ENCODE measurements around the gene SFTPD. TPM values are rescaled to one million over a fixed set of nuclear protein-coding genes. Genes with fewer than 3 reads are reported as not detected.

The SFTPD gene
- total RNA-seq, 1 donor from 2014 or later, result 0.29 TPM

DNA sequence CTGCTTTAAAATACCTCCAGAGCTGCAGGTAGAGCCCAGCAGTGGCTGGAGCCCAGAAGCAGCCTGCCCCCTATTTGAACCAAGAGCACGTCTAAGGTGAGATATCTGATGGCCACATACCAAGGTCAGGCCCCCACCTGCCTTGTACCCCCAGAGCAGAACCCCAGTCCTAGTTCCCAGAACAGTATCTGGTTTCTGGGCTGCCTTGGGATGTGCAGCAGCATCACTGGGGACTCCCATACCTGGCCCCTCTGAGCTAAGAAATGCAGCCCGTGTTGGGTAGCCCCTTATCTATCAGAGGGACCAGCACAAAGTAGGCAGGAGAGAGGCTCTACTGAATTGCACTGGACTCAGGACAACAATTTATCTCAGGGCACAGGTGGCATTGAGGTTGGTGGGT, 8.9 kb downstream of the SFTPD start:
- no peak for DNase-seq
- H3K9me3 Mint-ChIP-seq, result no peaks in the 10 kb centered on the region
- ChIA-PET CTCF (no interaction called here), POLR2A (interaction anchor here (2.5 kb wide), 1 partner anchor 139 kb away, joined by 16 read pairs; the partner anchor contains the start of gene TMEM254)
- peaks cover 48% of the 10 kb centered on the region for H3K4me1 Mint-ChIP-seq
- H3K27me3 Mint-ChIP-seq, result no peaks in the 10 kb centered on the region
- TF ChIP-seq, protein P1, sequence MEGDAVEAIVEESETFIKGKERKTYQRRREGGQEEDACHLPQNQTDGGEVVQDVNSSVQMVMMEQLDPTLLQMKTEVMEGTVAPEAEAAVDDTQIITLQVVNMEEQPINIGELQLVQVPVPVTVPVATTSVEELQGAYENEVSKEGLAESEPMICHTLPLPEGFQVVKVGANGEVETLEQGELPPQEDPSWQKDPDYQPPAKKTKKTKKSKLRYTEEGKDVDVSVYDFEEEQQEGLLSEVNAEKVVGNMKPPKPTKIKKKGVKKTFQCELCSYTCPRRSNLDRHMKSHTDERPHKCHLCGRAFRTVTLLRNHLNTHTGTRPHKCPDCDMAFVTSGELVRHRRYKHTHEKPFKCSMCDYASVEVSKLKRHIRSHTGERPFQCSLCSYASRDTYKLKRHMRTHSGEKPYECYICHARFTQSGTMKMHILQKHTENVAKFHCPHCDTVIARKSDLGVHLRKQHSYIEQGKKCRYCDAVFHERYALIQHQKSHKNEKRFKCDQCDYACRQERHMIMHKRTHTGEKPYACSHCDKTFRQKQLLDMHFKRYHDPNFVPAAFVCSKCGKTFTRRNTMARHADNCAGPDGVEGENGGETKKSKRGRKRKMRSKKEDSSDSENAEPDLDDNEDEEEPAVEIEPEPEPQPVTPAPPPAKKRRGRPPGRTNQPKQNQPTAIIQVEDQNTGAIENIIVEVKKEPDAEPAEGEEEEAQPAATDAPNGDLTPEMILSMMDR (IDR thresholded peaks at IDR 0.05), result no peak
- peak overlapping the region; percentile 97 for H3K27ac Mint-ChIP-seq
- intact Hi-C loops (cut with micrococcal nuclease), result loop anchor here (2.0 to 10.0 kb wide), 11 partner anchors 41 to 1905 kb away; partner anchors contain the start of genes RPS24, SH2D4B, TSPAN14 and ZMIZ1
- no peak for ATAC-seq (ENCODE audit: low read depth)
- H3K36me3 Mint-ChIP-seq (ENCODE audit: low read depth), result no peaks in the 10 kb centered on the region
- no peak overlapping the region for H3K4me3 Mint-ChIP-seq

DNA sequence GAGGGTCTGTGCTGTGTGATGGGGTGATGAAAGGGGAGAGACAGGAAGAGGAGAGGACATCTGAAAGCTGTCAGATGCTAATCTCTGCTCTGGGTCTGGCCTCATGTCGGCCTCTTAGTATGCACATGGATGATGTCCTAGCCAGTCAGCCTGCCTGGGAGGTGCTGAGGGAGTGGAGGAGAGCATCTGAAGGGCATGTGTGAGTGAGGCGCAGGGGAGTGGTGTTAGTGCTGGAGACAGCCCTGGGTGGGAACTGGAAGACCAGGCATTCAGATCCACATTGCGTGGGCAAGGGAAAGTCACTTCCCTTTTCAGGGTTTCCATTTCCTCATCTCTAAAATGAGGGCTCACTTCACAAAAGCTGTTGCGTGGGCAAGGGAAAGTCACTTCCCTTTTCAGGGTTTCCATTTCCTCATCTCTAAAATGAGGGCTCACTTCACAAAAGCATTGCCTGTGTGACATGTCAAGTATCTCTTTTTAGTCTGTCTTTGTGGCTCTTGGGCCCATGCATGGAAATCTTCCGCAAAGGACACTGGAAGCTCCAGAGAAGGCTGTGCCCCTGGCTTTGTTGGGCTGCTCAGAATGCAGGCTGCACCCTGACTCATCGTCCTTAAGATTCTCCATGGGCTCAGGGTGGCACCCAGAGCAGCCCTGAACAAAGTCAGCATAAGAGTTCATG, 10.0 kb downstream of the SFTPD start:
- TF ChIP-seq, protein P1 (IDR thresholded peaks at IDR 0.05), result no peak
- no peaks in the 10 kb centered on the region for H3K27me3 Mint-ChIP-seq
- ChIA-PET CTCF (interaction anchor here (1.2 to 1.8 kb wide), 2 partner anchors 9 to 34 kb away, joined by 3 to 8 read pairs; no protein-coding TSS in a partner anchor), POLR2A (interaction anchor here (2.5 kb wide), 1 partner anchor 140 kb away, joined by 16 read pairs; the partner anchor contains the start of gene TMEM254)
- no peaks in the 10 kb centered on the region for H3K36me3 Mint-ChIP-seq (ENCODE audit: low read depth)
- DNase-seq (peak; percentile 69), ATAC-seq (ENCODE audit: low read depth) (peak; percentile 85)
- H3K4me1 Mint-ChIP-seq, result peaks cover 48% of the 10 kb centered on the region
- no peaks in the 10 kb centered on the region for H3K9me3 Mint-ChIP-seq
- intact Hi-C loops (cut with micrococcal nuclease), result loop anchor here (1.0 to 10.0 kb wide), 12 partner anchors 42 to 1904 kb away; partner anchors contain the start of genes RPS24, SH2D4B, TSPAN14 and ZMIZ1
- peak overlapping the region; percentile 97 for H3K27ac Mint-ChIP-seq
- H3K4me3 Mint-ChIP-seq, result peak overlapping the region; percentile 64

DNA sequence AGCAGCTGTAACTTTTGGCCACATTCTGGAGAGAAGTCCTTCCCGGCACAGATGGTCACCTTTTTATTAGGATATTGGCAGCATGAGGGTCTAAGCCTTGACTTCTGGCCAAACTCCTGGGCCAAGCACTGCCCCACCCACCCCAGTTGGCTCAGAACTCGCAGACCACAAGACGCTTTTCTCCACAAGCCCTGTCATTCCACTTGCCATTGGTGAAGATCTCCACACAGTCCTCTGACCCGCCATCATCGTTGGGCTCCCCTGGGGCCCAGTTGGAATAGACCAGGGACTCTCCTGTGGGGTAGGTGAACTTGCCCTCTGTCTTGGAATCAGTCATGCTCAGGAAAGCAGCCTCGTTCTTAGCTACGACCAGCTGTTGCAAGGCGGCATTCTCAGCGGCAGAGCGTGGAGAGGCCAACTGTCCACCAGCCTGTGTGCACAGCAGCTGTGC, 11.2 kb downstream of the SFTPD start:
- peak overlapping the region; percentile 97 for H3K27ac Mint-ChIP-seq
- peak overlapping the region; percentile 37 for H3K4me3 Mint-ChIP-seq
- H3K27me3 Mint-ChIP-seq, result no peaks in the 10 kb centered on the region
- no peak for DNase-seq
- H3K9me3 Mint-ChIP-seq, result no peaks in the 10 kb centered on the region
- intact Hi-C loops (cut with micrococcal nuclease), result loop anchor here (1.0 to 10.0 kb wide), 12 partner anchors 43 to 1903 kb away; partner anchors contain the start of genes RPS24, SH2D4B, TSPAN14 and ZMIZ1
- no peaks in the 10 kb centered on the region for H3K36me3 Mint-ChIP-seq (ENCODE audit: low read depth)
- TF ChIP-seq, protein P1 (IDR thresholded peaks at IDR 0.05), result no peak
- ChIA-PET CTCF (interaction anchor here (1.8 kb wide), 1 partner anchor 8 kb away, joined by 8 read pairs; no protein-coding TSS in a partner anchor), POLR2A (interaction anchor here (0.9 to 2.5 kb wide), 3 partner anchors 19 to 141 kb away, joined by 4 to 16 read pairs (median 6); partner anchors contain the start of gene TMEM254)
- ATAC-seq (ENCODE audit: low read depth), result no peak
- peaks cover 48% of the 10 kb centered on the region for H3K4me1 Mint-ChIP-seq

DNA sequence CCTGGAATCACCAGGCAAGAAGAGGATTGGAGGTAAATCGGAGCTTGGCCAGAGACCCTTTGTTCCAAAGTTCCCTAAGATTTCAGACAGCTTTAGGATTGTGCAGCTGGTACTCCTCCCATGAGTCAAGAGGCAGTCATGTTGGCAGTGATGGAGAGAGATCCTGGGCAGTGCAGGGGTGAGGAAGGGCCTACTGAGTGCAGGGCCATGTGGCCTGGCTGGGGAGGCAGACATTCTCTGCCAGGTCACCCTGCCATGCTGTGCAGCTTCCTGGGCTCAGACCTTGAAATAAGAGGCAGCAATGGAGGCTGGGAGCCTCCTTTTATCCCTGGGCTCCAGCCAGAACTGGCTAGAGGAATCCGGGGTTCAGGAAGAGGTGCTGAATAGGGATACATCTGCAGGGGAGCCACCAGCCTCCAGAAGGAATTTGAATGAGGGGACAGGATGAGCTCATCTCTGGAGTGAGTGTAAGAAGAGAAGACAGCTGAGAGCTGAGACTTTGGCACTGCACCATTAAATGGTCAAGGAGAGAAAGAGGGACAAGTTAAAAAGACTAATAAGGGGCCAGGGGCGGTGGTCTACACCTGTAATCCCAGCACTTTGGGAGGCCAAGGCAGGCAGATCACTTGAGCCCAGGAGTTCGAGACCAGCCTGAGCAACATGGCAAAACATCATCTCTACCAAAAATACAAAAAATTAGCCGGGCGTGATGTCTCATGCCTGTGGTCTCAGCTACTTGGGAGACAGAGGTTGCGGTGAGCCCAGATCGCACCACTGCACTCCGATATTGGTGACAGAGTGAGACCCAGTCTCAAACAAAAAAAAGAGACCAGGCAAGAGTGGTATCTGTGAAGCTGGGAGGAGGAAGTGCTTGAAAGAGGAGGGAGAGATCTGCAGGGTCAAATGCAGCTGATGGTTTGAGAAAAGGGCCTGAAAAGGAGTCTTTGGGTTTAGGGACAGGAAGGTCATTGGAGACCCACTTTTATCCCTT, 12.0 kb downstream of the SFTPD start:
- no peaks in the 10 kb centered on the region for H3K9me3 Mint-ChIP-seq
- TF ChIP-seq, protein P1 (IDR thresholded peaks at IDR 0.05), result no peak
- ChIA-PET POLR2A (interaction anchor here (0.9 to 1.6 kb wide), 2 partner anchors 19 to 142 kb away, joined by 4 to 6 read pairs; no protein-coding TSS in a partner anchor), CTCF (interaction anchor here (1.8 kb wide), 1 partner anchor 7 kb away, joined by 8 read pairs; no protein-coding TSS in a partner anchor)
- intact Hi-C loops (cut with micrococcal nuclease), result loop anchor here (5.0 to 10.0 kb wide), 9 partner anchors 250 to 1902 kb away; partner anchors contain the start of genes RPS24, SH2D4B and TSPAN14
- peak overlapping the region; percentile 97 for H3K27ac Mint-ChIP-seq
- DNase-seq (no peak), ATAC-seq (ENCODE audit: low read depth) (peak; percentile 47)
- no peaks in the 10 kb centered on the region for H3K27me3 Mint-ChIP-seq
- peak overlapping the region; percentile 37 for H3K4me3 Mint-ChIP-seq
- H3K4me1 Mint-ChIP-seq, result peaks cover 48% of the 10 kb centered on the region
- no peaks in the 10 kb centered on the region for H3K36me3 Mint-ChIP-seq (ENCODE audit: low read depth)
